Progenitor cell of endocrine pancreas (in vitro differentiated cells): Measurements from ENCODE around the gene LRP3. TPM values are rescaled to one million over a fixed set of nuclear protein-coding genes. Genes with fewer than 3 reads are reported as not detected.
A peak's percentile ranks its signal among the peaks of the same experiment; 100 is the strongest.

ENCODE experiments used
- DNase-seq: peaks from one replicate; pipeline ENCODE4 v3.0.0; 2021; ENCODE audit warnings: low spot score; ENCODE audit not compliant: unreplicated experiment
- H3K27ac Mint-ChIP-seq: 2 replicates; pipeline ENCODE4 v1.8.0; 2021; ENCODE audit warnings: mild to moderate bottlenecking, moderate library complexity, mixed read lengths
- H3K27me3 Mint-ChIP-seq: 2 replicates; pipeline ENCODE4 v1.8.0; 2021; ENCODE audit warnings: mixed read lengths
- H3K36me3 Mint-ChIP-seq: 2 replicates; pipeline ENCODE4 v1.8.0; 2022; ENCODE audit warnings: mixed read lengths; ENCODE audit not compliant: insufficient read depth
- H3K4me1 Mint-ChIP-seq: 2 replicates; pipeline ENCODE4 v1.8.0; 2021; ENCODE audit warnings: low read depth, mixed read lengths
- H3K4me3 Mint-ChIP-seq: 2 replicates; pipeline ENCODE4 v1.8.0; 2021; ENCODE audit warnings: low read depth, mild to moderate bottlenecking, moderate library complexity, mixed read lengths
- H3K9me3 Mint-ChIP-seq: 2 replicates; pipeline ENCODE4 v1.8.0; 2021; ENCODE audit warnings: low read depth, mixed read lengths
- CTCF ChIP-seq: fragments of 200-600 bp; sonication (generic); IDR thresholded peaks from one replicate; pipeline ENCODE4 v1.5.0; 2021; ENCODE audit warnings: antibody characterized with exemption, mild to moderate bottlenecking; ENCODE audit not compliant: unreplicated experiment
- total RNA-seq: library from RNA; stranded (reverse); gene quantifications from 2 replicates; pipeline ENCODE4 v1.2.1, GENCODE V29; 2021

Gene LRP3
- total RNA-seq, 1 donor from 2014 or later: 51.2 TPM

GRCh38 chr19:33214596-33214995, 20.5 kb downstream of the LRP3 start:
- DNase-seq: no peak
- H3K4me1 Mint-ChIP-seq: no peaks in the 10 kb centered on the region
- H3K36me3 Mint-ChIP-seq: no peaks in the 10 kb centered on the region
- peak; percentile 48 for TF ChIP-seq CTCF
- no peak overlapping the region for H3K27ac Mint-ChIP-seq
- peaks cover 4% of the 10 kb centered on the region for H3K27me3 Mint-ChIP-seq
- no peaks in the 10 kb centered on the region for H3K9me3 Mint-ChIP-seq
- H3K4me3 Mint-ChIP-seq: no peak overlapping the region

GRCh38 chr19:33215438-33216197, 21.5 kb downstream of the LRP3 start:
- Mint-ChIP-seq H3K27me3 (peaks cover 7% of the 10 kb centered on the region), H3K4me1 (no peaks in the 10 kb centered on the region), H3K4me3 (no peak overlapping the region), H3K27ac (no peak overlapping the region), H3K9me3 (no peaks in the 10 kb centered on the region), H3K36me3 (no peaks in the 10 kb centered on the region)
- DNase-seq: no peak
- TF ChIP-seq CTCF: no peak

GRCh38 chr19:33216198-33216830, 22.2 kb downstream of the LRP3 start:
- H3K27ac Mint-ChIP-seq: no peak overlapping the region
- H3K9me3 Mint-ChIP-seq: no peaks in the 10 kb centered on the region
- no peak overlapping the region for H3K4me3 Mint-ChIP-seq
- no peaks in the 10 kb centered on the region for H3K36me3 Mint-ChIP-seq
- DNase-seq: no peak
- H3K27me3 Mint-ChIP-seq: peaks cover 14% of the 10 kb centered on the region
- no peaks in the 10 kb centered on the region for H3K4me1 Mint-ChIP-seq
- no peak for TF ChIP-seq CTCF

- no peak overlapping the region for H3K4me3 Mint-ChIP-seq
- no peaks in the 10 kb centered on the region for H3K9me3 Mint-ChIP-seq
- TF ChIP-seq CTCF: no peak
- H3K27ac Mint-ChIP-seq: no peak overlapping the region
- H3K36me3 Mint-ChIP-seq: no peaks in the 10 kb centered on the region
- no peak for DNase-seq
- H3K4me1 Mint-ChIP-seq: no peaks in the 10 kb centered on the region
- peaks cover 18% of the 10 kb centered on the region for H3K27me3 Mint-ChIP-seq
Observed at GRCh38 chr19:33217881-33218280, 23.8 kb downstream of the LRP3 start.

GRCh38 chr19:33219261-33219815, 25.2 kb downstream of the LRP3 start:
- no peak overlapping the region for H3K4me3 Mint-ChIP-seq
- H3K27me3 Mint-ChIP-seq: peaks cover 29% of the 10 kb centered on the region
- DNase-seq: no peak
- TF ChIP-seq CTCF: peak; percentile 29
- no peaks in the 10 kb centered on the region for H3K36me3 Mint-ChIP-seq
- no peaks in the 10 kb centered on the region for H3K9me3 Mint-ChIP-seq
- H3K4me1 Mint-ChIP-seq: no peaks in the 10 kb centered on the region
- H3K27ac Mint-ChIP-seq: no peak overlapping the region
